Lower leg skin (tissue), 3 donors: ENCODE measurements around the gene FHAD1.

Source experiments
- POLR2A ChIP-seq, 2 donors: fragments of 450-650 bp; IDR thresholded peaks; one replicate each; pipeline ENCODE4 v1.6.1; 2016 to 2017; ENCODE audit warnings: antibody characterized with exemption in 2 of 2, mild to moderate bottlenecking in 1 of 2, moderate library complexity in 1 of 2
- TF ChIP-seq, protein P1 (sequence below), 3 donors: fragments of 450-650 bp; IDR thresholded peaks; one replicate each; pipeline ENCODE4 v1.5.1; 2016; ENCODE audit warnings: antibody characterized with exemption in 3 of 3, mild to moderate bottlenecking in 3 of 3, moderate library complexity in 2 of 3

DNA sequence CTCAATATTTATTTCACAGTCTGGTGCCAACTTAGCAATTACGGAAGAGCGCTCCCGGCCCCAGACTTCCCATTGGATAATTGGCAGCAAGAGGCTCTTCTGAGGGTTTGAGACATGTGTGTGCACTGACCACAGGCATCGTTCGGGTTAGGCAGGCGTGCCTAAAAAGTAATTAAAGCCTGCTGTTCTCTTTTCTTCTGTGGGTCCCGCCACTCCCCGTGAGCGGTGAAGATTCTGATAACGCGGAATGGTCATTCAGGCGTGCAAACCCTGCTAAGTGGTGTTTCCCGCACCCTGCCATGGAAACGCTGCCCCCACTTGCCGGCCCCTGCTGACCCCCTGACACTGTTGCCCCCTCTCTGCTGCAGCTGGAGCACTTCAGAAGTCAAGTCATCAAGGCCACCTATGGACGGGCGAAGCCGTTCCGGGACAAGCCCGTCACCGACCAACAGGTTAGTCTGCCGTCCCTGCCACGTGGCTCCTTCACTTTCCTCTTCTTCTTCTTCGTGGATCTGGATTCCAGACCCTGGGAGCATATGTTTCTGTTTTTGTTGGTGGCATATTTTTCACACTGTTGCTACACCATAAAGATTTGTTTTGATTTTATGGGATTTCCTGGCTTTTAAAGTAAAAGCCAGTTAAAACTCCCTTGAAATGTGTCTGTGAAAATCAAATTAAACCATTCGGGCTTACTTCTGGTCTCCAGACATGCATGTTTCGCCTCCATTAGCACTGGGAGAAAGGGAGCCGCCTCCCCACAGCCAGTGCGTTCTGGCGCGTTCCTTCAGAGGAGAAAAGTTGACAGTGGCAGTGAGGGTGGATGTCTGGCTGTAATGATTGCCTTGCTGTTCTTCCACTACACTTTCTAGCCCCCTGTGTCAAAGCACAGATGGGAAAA is 79.9 kb downstream of the FHAD1 start:
- no peak for TF ChIP-seq POLR2A (IDR thresholded peaks at IDR 0.05)
- TF ChIP-seq, protein P1, sequence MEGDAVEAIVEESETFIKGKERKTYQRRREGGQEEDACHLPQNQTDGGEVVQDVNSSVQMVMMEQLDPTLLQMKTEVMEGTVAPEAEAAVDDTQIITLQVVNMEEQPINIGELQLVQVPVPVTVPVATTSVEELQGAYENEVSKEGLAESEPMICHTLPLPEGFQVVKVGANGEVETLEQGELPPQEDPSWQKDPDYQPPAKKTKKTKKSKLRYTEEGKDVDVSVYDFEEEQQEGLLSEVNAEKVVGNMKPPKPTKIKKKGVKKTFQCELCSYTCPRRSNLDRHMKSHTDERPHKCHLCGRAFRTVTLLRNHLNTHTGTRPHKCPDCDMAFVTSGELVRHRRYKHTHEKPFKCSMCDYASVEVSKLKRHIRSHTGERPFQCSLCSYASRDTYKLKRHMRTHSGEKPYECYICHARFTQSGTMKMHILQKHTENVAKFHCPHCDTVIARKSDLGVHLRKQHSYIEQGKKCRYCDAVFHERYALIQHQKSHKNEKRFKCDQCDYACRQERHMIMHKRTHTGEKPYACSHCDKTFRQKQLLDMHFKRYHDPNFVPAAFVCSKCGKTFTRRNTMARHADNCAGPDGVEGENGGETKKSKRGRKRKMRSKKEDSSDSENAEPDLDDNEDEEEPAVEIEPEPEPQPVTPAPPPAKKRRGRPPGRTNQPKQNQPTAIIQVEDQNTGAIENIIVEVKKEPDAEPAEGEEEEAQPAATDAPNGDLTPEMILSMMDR (IDR thresholded peaks at IDR 0.05): no peak
